ENCODE data around the gene CDC34.

GRCh38 chr19:495081-495401 is 36.5 kb upstream of the CDC34 start:
- TF ChIP-seq CTCF (IDR thresholded peaks at IDR 0.05; ENCODE audit: low read depth, low read length, poor library complexity, severe bottlenecking) (no peak), EZH2phosphoT487 (IDR thresholded peaks at IDR 0.05; ENCODE audit: borderline replicate concordance, low read length) (no peak)
